GM12878 (cell line): ENCODE measurements around the gene LCOR. TPM values are rescaled to one million over a fixed set of nuclear protein-coding genes. Genes with fewer than 3 reads are reported as not detected.

Experiments used
- ATAC-seq: fragments of 200-7000 bp; cut with Tn5 transposase; 3 replicates; pipeline ENCODE4 v1.9.1; 2020; ENCODE audit warnings: mild to moderate bottlenecking, moderate library complexity
- BruUV-seq: library from RNA; stranded (reverse); fragments of 400-500 nt; replicated peaks from 2 replicates; lab custom pipeline; 2021; lab: Mats Ljungman, UMichigan
- CTCF ChIA-PET: fragments of 300-600 bp; sonication (Branson Sonifier 250); formaldehyde crosslinking; extraction: SDS; loops from one replicate; lab custom pipeline; 2021; ENCODE audit warnings: inconsistent platforms; lab: Yijun Ruan, JAX
- POLR2A ChIA-PET: fragments of 350-600 bp; formaldehyde crosslinking; extraction: SDS; loops from one replicate; lab custom pipeline; 2021; ENCODE audit warnings: inconsistent platforms; lab: Charles Lee
- RAD21 ChIA-PET: fragments of 300-600 bp; sonication (Branson Sonifier 250); formaldehyde crosslinking; loops from one replicate; lab custom pipeline; 2023; ENCODE audit warnings: antibody characterized with exemption; ENCODE audit not compliant: unreplicated experiment; lab: Charles Lee
- SMC1A ChIA-PET: fragments of 300-600 bp; sonication (Branson Sonifier 250); formaldehyde crosslinking; loops from one replicate; lab custom pipeline; 2023; ENCODE audit not compliant: unreplicated experiment, uncharacterized antibody; lab: Charles Lee
- DNase-seq: peaks from one replicate; pipeline ENCODE4 v3.0.0-alpha.2; 2011; ENCODE audit warnings: low read depth, low spot score
- FAIRE-seq: peaks from 3 replicates; lab custom pipeline; 2011; peaks lifted over from hg19 to GRCh38; lab: Jason Lieb, UNC
- H2AFZ ChIP-seq: 2 replicates; pipeline ENCODE4 v1.6.0; 2011; ENCODE audit warnings: low read depth, low read length, control low read depth; ENCODE audit not compliant: control insufficient read depth
- H3K27ac ChIP-seq: 2 replicates; pipeline ENCODE4 v1.5.1; 2011; ENCODE audit warnings: control low read depth; ENCODE audit not compliant: control insufficient read depth, insufficient read depth
- H3K27me3 ChIP-seq, 2 experiments: replicated peaks in 1 of 2; 2 replicates each; pipeline versions ENCODE4 v1.6.0 to v1.6.1; 2011; ENCODE audit warnings: low read length in 1 of 2; ENCODE audit not compliant: control insufficient read depth in 2 of 2, insufficient read depth in 2 of 2
- H3K36me3 ChIP-seq, 2 experiments: 2 replicates each; pipeline ENCODE4 v1.5.1; 2011; ENCODE audit warnings: low read length in 1 of 2; ENCODE audit not compliant: control insufficient read depth in 2 of 2, insufficient read depth in 2 of 2
- H3K4me1 ChIP-seq: 2 replicates; pipeline ENCODE4 v1.6.1; 2011; ENCODE audit warnings: mild to moderate bottlenecking, low read length, moderate library complexity, mixed read lengths; ENCODE audit not compliant: control insufficient read depth, insufficient read depth
- H3K4me2 ChIP-seq: 2 replicates; pipeline ENCODE4 v1.6.0; 2011; ENCODE audit warnings: control low read depth; ENCODE audit not compliant: control insufficient read depth, insufficient read depth
- H3K4me3 ChIP-seq: fragments of 200-600 bp; sonication (generic); 2 replicates; pipeline ENCODE4 v1.5.1; 2016
- H3K79me2 ChIP-seq: 2 replicates; pipeline ENCODE4 v1.6.0; 2011; ENCODE audit warnings: low read length; ENCODE audit not compliant: control insufficient read depth, insufficient read depth
- H3K9ac ChIP-seq: 2 replicates; pipeline ENCODE4 v1.8.0; 2011; ENCODE audit warnings: low read length, control low read depth, mixed read lengths; ENCODE audit not compliant: control insufficient read depth, insufficient read depth
- H3K9me3 ChIP-seq: replicated peaks from 3 replicates; pipeline ENCODE4 v1.5.1; 2011; ENCODE audit warnings: mild to moderate bottlenecking, low read length; ENCODE audit not compliant: control insufficient read depth, insufficient read depth
- H4K20me1 ChIP-seq: 2 replicates; pipeline ENCODE4 v1.6.0; 2011; ENCODE audit not compliant: control insufficient read depth, insufficient read depth
- CHD2 ChIP-seq: IDR thresholded peaks from 2 replicates; pipeline ENCODE4 v1.6.1; 2011; ENCODE audit warnings: low read depth, low read length, improper control_type of control experiment, borderline replicate concordance
- FOXK2 ChIP-seq: fragments of 450-650 bp; IDR thresholded peaks from 2 replicates; pipeline ENCODE4 v1.6.1; 2017; ENCODE audit warnings: mild to moderate bottlenecking, moderate library complexity
- IRF4 ChIP-seq: IDR thresholded peaks from 2 replicates; pipeline ENCODE4 v1.6.1; 2011; ENCODE audit warnings: low read depth, low read length
- JUND ChIP-seq: IDR thresholded peaks from 2 replicates; pipeline ENCODE4 v1.6.1; 2012; ENCODE audit warnings: low read depth, mild to moderate bottlenecking, low read length, improper control_type of control experiment, moderate library complexity
- MYB ChIP-seq: fragments of 150-350 bp; IDR thresholded peaks from 2 replicates; pipeline ENCODE4 v1.6.1; 2014; ENCODE audit warnings: mild to moderate bottlenecking, low read depth, low read length, borderline replicate concordance
- SIX5 ChIP-seq: IDR thresholded peaks from 2 replicates; pipeline ENCODE4 v1.6.1; 2011; ENCODE audit warnings: mild to moderate bottlenecking, low read depth, low read length, moderate library complexity; ENCODE audit not compliant: severe bottlenecking
- SKIL ChIP-seq: fragments of 450-650 bp; IDR thresholded peaks from 2 replicates; pipeline ENCODE4 v1.6.1; 2017; ENCODE audit warnings: mild to moderate bottlenecking, low read depth, inconsistent platforms; ENCODE audit not compliant: poor library complexity, severe bottlenecking
- SREBF2 ChIP-seq: IDR thresholded peaks from 2 replicates; pipeline ENCODE4 v1.6.1; 2012; ENCODE audit warnings: mild to moderate bottlenecking, low read length
- STAT1 ChIP-seq: fragments of 450-650 bp; conservative IDR thresholded peaks from 2 replicates; pipeline ENCODE4 v1.6.1; 2014; ENCODE audit warnings: antibody characterized with exemption, mild to moderate bottlenecking
- ZBTB4 ChIP-seq: fragments of 450-650 bp; formaldehyde crosslinking; IDR thresholded peaks from 2 replicates; pipeline ENCODE4 v1.4.0; 2022; ENCODE audit warnings: mild to moderate bottlenecking, moderate library complexity
- ZNF622 ChIP-seq: fragments of 450-650 bp; IDR thresholded peaks from 2 replicates; pipeline ENCODE4 v1.6.1; 2017; ENCODE audit warnings: mild to moderate bottlenecking, inconsistent platforms
- ZNF687 ChIP-seq: fragments of 450-650 bp; IDR thresholded peaks from 2 replicates; pipeline ENCODE4 v1.6.1; 2017; ENCODE audit warnings: mild to moderate bottlenecking, moderate library complexity
- WGBS: methylation state at CpG from one replicate; pipeline ENCODE4 v1.1.6; 2016; ENCODE audit warnings: low lambda C conversion rate; ENCODE audit not compliant: insufficient replicate concordance, insufficient coverage; ENCODE audit errors: missing lambda C conversion rate; 5-methylcytosine and 5-hydroxymethylcytosine counted together
- in situ Hi-C: fragments of 300-500 bp; cut with MboI; formaldehyde crosslinking; loops from 9 replicates; pipeline ENCODE4 v1.14.3; 2018; ENCODE audit warnings: mixed read lengths
- intact Hi-C: fragments of 100-400 bp; cut with micrococcal nuclease; formaldehyde crosslinking; loops from one replicate; pipeline ENCODE4 v1.14.2; 2022; ENCODE audit not compliant: unreplicated experiment
- polyA plus RNA-seq, 11 experiments: library from polyadenylated mRNA; depleted of rRNA in 4 of 11; unstranded in 6 of 11; stranded (reverse) in 5 of 11; fragments of >200 nt; fragmentation: Nextera tagmentation in 4 of 11; fragmentation: Illumina TruSeq in 1 of 11; extraction: Ambion mirVana in 4 of 11; extraction: Trizol in 1 of 11; gene quantifications; 1 replicate in 1 of 11; 2 replicates in 10 of 11; pipeline versions ENCODE4 v1.2.1 to v1.2.3, GENCODE V29; 2011 to 2016; ENCODE audit warnings: inconsistent platforms in 2 of 11, missing spikeins in 2 of 11, low read depth in 1 of 11
- total RNA-seq, 4 experiments: library from RNA; depleted of rRNA in 3 of 4; stranded (reverse); fragments of >200 nt in 3 of 4; fragmentation: Illumina TruSeq in 1 of 4; extraction: Trizol in 1 of 4; gene quantifications; 2 replicates each; pipeline versions ENCODE4 v1.2.1 to v1.2.3, GENCODE V29; 2013 to 2021

Gene LCOR
- total and polyA plus RNA-seq, 10 of the 15 experiments (the other 5 are each of a cell fraction or from before 2014, with no cell fraction given) = 1.6 to 22.0 (median 13.2) TPM

GRCh38 chr10:97030894-97031293 lies 198.8 kb downstream of the LCOR start (continued):
- no peak for TF ChIP-seq SKIL
- TF ChIP-seq MYB = no peak
- TF ChIP-seq ZNF622 = no peak
- TF ChIP-seq FOXK2 = no peak
- TF ChIP-seq STAT1 = no peak

GRCh38 chr10:97031459-97031858 lies 199.4 kb downstream of the LCOR start:
- Histone ChIP-seq H3K4me3 (no peak overlapping the region), H3K36me3 (no peaks in the 10 kb centered on the region), H3K9ac (no peak overlapping the region), H4K20me1 (no peaks in the 10 kb centered on the region), H2AFZ (no peak overlapping the region), H3K27ac (no peak overlapping the region), H3K79me2 (no peaks in the 10 kb centered on the region), H3K9me3 (no peaks in the 10 kb centered on the region), H3K4me2 (no peak overlapping the region), H3K4me1 (no peaks in the 10 kb centered on the region), H3K27me3 (peaks cover 0 to 3% of the 10 kb centered on the region in 2 experiments; a peak in 3 of 4 replicates)
- DNase-seq (no peak), FAIRE-seq (no peak), ATAC-seq (no peak)
- RAD21 ChIA-PET = interaction anchor here (1.8 kb wide), 1 partner anchor 8 kb away, joined by 7 read pairs; no protein-coding TSS in a partner anchor
- in situ Hi-C loops = no loop called here
- no TSS peak for BruUV-seq
- intact Hi-C loops = no loop called here
- CTCF ChIA-PET = no interaction called here
- POLR2A ChIA-PET = no interaction called here
- 62% methylated on average over 11 of the region's 11 CpGs for WGBS
- SMC1A ChIA-PET = interaction anchor here (1.5 kb wide), 1 partner anchor 7 kb away, joined by 5 read pairs; no protein-coding TSS in a partner anchor
- TF ChIP-seq SIX5 = no peak
- TF ChIP-seq JUND = no peak
- TF ChIP-seq ZNF687 = no peak
- no peak for TF ChIP-seq CHD2
- TF ChIP-seq IRF4 = no peak
- TF ChIP-seq FOXK2 = no peak
- no peak for TF ChIP-seq ZBTB4 (CRISPR knock-in tag)
- TF ChIP-seq SREBF2 = no peak
